Thoracic aorta (tissue), 2 donors: Measurements from ENCODE around the gene KCND3. TPM values are rescaled to one million over a fixed set of nuclear protein-coding genes. Genes with fewer than 3 reads are reported as not detected.

ENCODE experiments used
- ATAC-seq: fragments of 150-250 bp; one replicate; pipeline ENCODE4 v1.8.0; 2017; ENCODE audit warnings: low read depth; ENCODE audit not compliant: insufficient number of reproducible peaks, low FRiP score
- DNase-seq: peaks from one replicate; pipeline ENCODE4 v3.0.0-alpha.2; 2020; ENCODE audit warnings: low spot score
- H3K27ac ChIP-seq, 2 donors: fragments of 200-600 bp; sonication (generic); 1 replicate in 1 of 2; 2 replicates in 1 of 2; pipeline ENCODE4 v1.5.1; 2016; ENCODE audit warnings: mild to moderate bottlenecking in 2 of 2, moderate library complexity in 2 of 2
- H3K27me3 ChIP-seq: fragments of 200-600 bp; sonication (generic); replicated peaks from 2 replicates; pipeline ENCODE4 v1.6.0; 2016; ENCODE audit warnings: mild to moderate bottlenecking; ENCODE audit not compliant: insufficient read depth
- H3K36me3 ChIP-seq: fragments of 200-600 bp; sonication (generic); one replicate; pipeline ENCODE4 v1.5.1; 2016
- H3K4me1 ChIP-seq, 2 donors: fragments of 200-600 bp; sonication (generic); 1 replicate in 1 of 2; 2 replicates in 1 of 2; pipeline versions ENCODE4 v1.5.1 to v1.6.0; 2016; ENCODE audit warnings: low read depth in 2 of 2, mild to moderate bottlenecking in 1 of 2; ENCODE audit not compliant: control insufficient read depth in 1 of 2
- H3K4me3 ChIP-seq: fragments of 200-600 bp; sonication (generic); 2 replicates; pipeline ENCODE4 v1.5.1; 2016; ENCODE audit warnings: mild to moderate bottlenecking
- H3K9me3 ChIP-seq: fragments of 200-600 bp; sonication (generic); 2 replicates; pipeline ENCODE4 v1.5.1; 2016
- CTCF ChIP-seq: fragments of 200-600 bp; sonication (generic); IDR thresholded peaks from one replicate; pipeline ENCODE4 v1.5.1; 2019; ENCODE audit warnings: antibody characterized with exemption
- total RNA-seq, 2 donors: library from RNA; depleted of rRNA; stranded (reverse); fragments of >200 nt; gene quantifications; one replicate each; pipeline versions ENCODE4 v1.1.0 to v1.2.3, GENCODE V29; 2016

Gene KCND3
- total RNA-seq, 2 donors from 2014 or later, result 12.3 to 16.6 TPM

- Histone ChIP-seq H3K4me3 (no peak overlapping the region), H3K36me3 (no peaks in the 10 kb centered on the region), H3K4me1 (peaks cover 0 to 5% of the 10 kb centered on the region in 2 donors), H3K27me3 (no peaks in the 10 kb centered on the region), H3K9me3 (no peaks in the 10 kb centered on the region), H3K27ac (no peak overlapping the region)
- ATAC-seq, result no peak
- no peak for DNase-seq
- TF ChIP-seq CTCF, result no peak
Observed at GRCh38 chr1:111747947-111748346, 241.5 kb downstream of the KCND3 start.

GRCh38 chr1:111747282-111747734, 242.2 kb downstream of the KCND3 start:
- peaks cover 0 to 5% of the 10 kb centered on the region in 2 donors for H3K4me1 ChIP-seq
- no peaks in the 10 kb centered on the region for H3K9me3 ChIP-seq
- H3K27ac ChIP-seq, result no peak overlapping the region
- H3K36me3 ChIP-seq, result no peaks in the 10 kb centered on the region
- ATAC-seq (no peak), DNase-seq (no peak)
- peak; percentile 56 for TF ChIP-seq CTCF
- H3K27me3 ChIP-seq, result no peaks in the 10 kb centered on the region
- H3K4me3 ChIP-seq, result no peak overlapping the region

- Histone ChIP-seq H3K27me3 (no peaks in the 10 kb centered on the region), H3K9me3 (no peaks in the 10 kb centered on the region), H3K27ac (no peak overlapping the region), H3K36me3 (no peaks in the 10 kb centered on the region), H3K4me1 (peaks cover 0 to 2% of the 10 kb centered on the region in 2 donors), H3K4me3 (no peak overlapping the region)
- DNase-seq (no peak), ATAC-seq (no peak)
- TF ChIP-seq CTCF, result no peak
Observed at GRCh38 chr1:111746614-111746999, 242.9 kb downstream of the KCND3 start.

GRCh38 chr1:111745675-111746613, 243.5 kb downstream of the KCND3 start:
- Histone ChIP-seq H3K36me3 (no peaks in the 10 kb centered on the region), H3K9me3 (no peaks in the 10 kb centered on the region), H3K27ac (no peak overlapping the region), H3K4me3 (no peak overlapping the region), H3K27me3 (no peaks in the 10 kb centered on the region), H3K4me1 (no peaks in the 10 kb centered on the region)
- DNase-seq (no peak), ATAC-seq (no peak)
- no peak for TF ChIP-seq CTCF

GRCh38 chr1:111743679-111744101, 245.8 kb downstream of the KCND3 start:
- DNase-seq (no peak), ATAC-seq (no peak)
- Histone ChIP-seq H3K4me1 (no peaks in the 10 kb centered on the region), H3K9me3 (no peaks in the 10 kb centered on the region), H3K27ac (no peak overlapping the region), H3K36me3 (no peaks in the 10 kb centered on the region), H3K27me3 (no peaks in the 10 kb centered on the region), H3K4me3 (no peak overlapping the region)
- no peak for TF ChIP-seq CTCF
